Osteoblast (primary cell): ENCODE results near the gene PAXIP1. TPM values are rescaled to one million over a fixed set of nuclear protein-coding genes. Genes with fewer than 3 reads are reported as not detected.

Experiments used
- DNase-seq: peaks from one replicate; pipeline ENCODE4 v3.0.0; 2011; ENCODE audit warnings: low spot score, mixed read lengths; ENCODE audit not compliant: insufficient read length; ENCODE audit errors: missing footprints
- H2AFZ ChIP-seq: 2 replicates; pipeline ENCODE4 v1.6.0; 2011; ENCODE audit warnings: mild to moderate bottlenecking, low read length
- H3K27ac ChIP-seq: 2 replicates; pipeline ENCODE4 v1.5.1; 2011; ENCODE audit warnings: mild to moderate bottlenecking, low read depth, low read length, moderate library complexity
- H3K27me3 ChIP-seq: 2 replicates; pipeline ENCODE4 v1.6.0; 2012; ENCODE audit warnings: mild to moderate bottlenecking, control low read depth, inconsistent platforms, low read length, moderate library complexity; ENCODE audit not compliant: insufficient read depth
- H3K36me3 ChIP-seq: 2 replicates; pipeline ENCODE4 v1.5.1; 2011; ENCODE audit warnings: mild to moderate bottlenecking, low read length, control low read depth, moderate library complexity; ENCODE audit not compliant: insufficient read depth
- H3K4me1 ChIP-seq: 2 replicates; pipeline ENCODE4 v1.5.1; 2011; ENCODE audit warnings: mild to moderate bottlenecking, low read length, control low read depth, moderate library complexity; ENCODE audit not compliant: insufficient read depth
- H3K4me2 ChIP-seq: 2 replicates; pipeline ENCODE4 v1.6.0; 2011; ENCODE audit warnings: mild to moderate bottlenecking, low read length; ENCODE audit not compliant: insufficient read depth
- H3K4me3 ChIP-seq: fragments of 200-600 bp; sonication (generic); 3 replicates; pipeline ENCODE4 v1.5.1; 2012; ENCODE audit warnings: mild to moderate bottlenecking, low read length, inconsistent platforms; ENCODE audit not compliant: insufficient read depth
- H3K79me2 ChIP-seq: 2 replicates; pipeline ENCODE4 v1.6.0; 2012; ENCODE audit warnings: mild to moderate bottlenecking, low read length, control low read depth, inconsistent platforms; ENCODE audit not compliant: insufficient read depth
- H3K9me3 ChIP-seq: 2 replicates; pipeline ENCODE4 v1.5.1; 2011; ENCODE audit warnings: low read depth, low read length, control low read depth
- H4K20me1 ChIP-seq: 2 replicates; pipeline ENCODE4 v1.6.0; 2012; ENCODE audit warnings: mild to moderate bottlenecking, low read length, control low read depth; ENCODE audit not compliant: insufficient read depth
- total RNA-seq: library from RNA; depleted of rRNA; stranded (reverse); fragments of >200 nt; gene quantifications from 2 replicates; pipeline ENCODE4 v1.2.3, GENCODE V29; 2012
- TF ChIP-seq, protein P1 (sequence below): IDR thresholded peaks from 2 replicates; pipeline ENCODE4 v1.5.1; 2011; ENCODE audit warnings: mild to moderate bottlenecking, low read depth, low read length, moderate library complexity; ENCODE audit errors: extremely low read depth

The PAXIP1 gene
- total RNA-seq, 1 donor, result 10.5 TPM

DNA sequence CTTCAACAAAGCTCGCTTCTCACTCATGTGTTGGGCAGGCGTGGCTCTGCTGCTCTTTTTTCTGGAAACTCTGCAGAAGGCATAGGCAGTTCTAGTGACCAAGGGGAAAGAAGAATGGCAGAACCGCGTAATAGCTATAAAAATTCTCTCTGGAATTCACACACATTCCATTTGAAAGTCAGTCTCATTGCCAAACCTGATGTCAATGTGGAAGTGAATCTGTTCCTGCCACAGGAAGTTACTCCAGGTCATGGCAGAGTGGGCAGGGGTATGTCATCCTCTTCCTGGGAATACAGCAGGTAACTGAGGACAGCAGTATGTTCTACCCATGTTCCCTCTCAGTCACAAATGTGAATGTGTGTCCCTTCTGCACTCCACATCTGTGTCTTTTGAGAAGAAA lies 8.2 kb upstream of the PAXIP1 start:
- H3K4me3 ChIP-seq, result no peak overlapping the region
- TF ChIP-seq, protein P1, sequence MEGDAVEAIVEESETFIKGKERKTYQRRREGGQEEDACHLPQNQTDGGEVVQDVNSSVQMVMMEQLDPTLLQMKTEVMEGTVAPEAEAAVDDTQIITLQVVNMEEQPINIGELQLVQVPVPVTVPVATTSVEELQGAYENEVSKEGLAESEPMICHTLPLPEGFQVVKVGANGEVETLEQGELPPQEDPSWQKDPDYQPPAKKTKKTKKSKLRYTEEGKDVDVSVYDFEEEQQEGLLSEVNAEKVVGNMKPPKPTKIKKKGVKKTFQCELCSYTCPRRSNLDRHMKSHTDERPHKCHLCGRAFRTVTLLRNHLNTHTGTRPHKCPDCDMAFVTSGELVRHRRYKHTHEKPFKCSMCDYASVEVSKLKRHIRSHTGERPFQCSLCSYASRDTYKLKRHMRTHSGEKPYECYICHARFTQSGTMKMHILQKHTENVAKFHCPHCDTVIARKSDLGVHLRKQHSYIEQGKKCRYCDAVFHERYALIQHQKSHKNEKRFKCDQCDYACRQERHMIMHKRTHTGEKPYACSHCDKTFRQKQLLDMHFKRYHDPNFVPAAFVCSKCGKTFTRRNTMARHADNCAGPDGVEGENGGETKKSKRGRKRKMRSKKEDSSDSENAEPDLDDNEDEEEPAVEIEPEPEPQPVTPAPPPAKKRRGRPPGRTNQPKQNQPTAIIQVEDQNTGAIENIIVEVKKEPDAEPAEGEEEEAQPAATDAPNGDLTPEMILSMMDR, result no peak
- H3K79me2 ChIP-seq, result no peaks in the 10 kb centered on the region
- H4K20me1 ChIP-seq, result no peaks in the 10 kb centered on the region
- no peaks in the 10 kb centered on the region for H3K36me3 ChIP-seq
- no peak overlapping the region for H2AFZ ChIP-seq
- no peak for DNase-seq
- H3K4me1 ChIP-seq, result no peaks in the 10 kb centered on the region
- H3K4me2 ChIP-seq, result no peak overlapping the region
- no peak overlapping the region for H3K27ac ChIP-seq
- no peaks in the 10 kb centered on the region for H3K9me3 ChIP-seq
- no peaks in the 10 kb centered on the region for H3K27me3 ChIP-seq

DNA sequence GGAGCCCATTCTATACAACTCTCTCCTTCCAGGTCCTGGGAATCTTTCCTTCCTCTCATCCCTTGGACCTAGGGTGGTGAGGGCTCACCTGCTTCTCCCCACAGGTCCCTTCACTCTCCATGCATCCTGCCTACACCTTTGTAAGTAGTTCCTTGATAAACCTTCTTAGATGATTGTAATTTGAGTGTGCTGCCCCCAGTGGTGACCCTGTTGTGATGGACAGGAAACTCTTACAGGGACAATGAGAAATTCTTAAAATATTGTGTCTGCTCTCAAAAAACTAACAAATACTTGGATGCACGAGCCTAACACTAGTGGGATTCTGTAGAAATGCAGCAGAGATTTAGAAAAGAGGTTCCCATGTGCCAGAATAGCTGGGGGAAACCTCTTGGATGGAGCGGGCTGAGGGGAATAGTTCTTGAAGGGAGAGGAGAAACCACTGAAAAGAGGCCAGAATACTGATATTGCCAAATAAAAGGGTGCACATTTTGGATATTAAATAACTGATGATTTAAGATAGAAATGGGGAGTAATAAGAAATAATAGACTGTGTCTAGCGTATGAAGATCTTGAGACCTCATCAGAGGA lies 6.7 kb upstream of the PAXIP1 start:
- no peak overlapping the region for H3K27ac ChIP-seq
- DNase-seq, result no peak
- TF ChIP-seq, protein P1, result peak; percentile 51
- H3K9me3 ChIP-seq, result no peaks in the 10 kb centered on the region
- H3K79me2 ChIP-seq, result peaks cover 2% of the 10 kb centered on the region
- no peaks in the 10 kb centered on the region for H3K27me3 ChIP-seq
- no peak overlapping the region for H3K4me3 ChIP-seq
- no peak overlapping the region for H2AFZ ChIP-seq
- H4K20me1 ChIP-seq, result no peaks in the 10 kb centered on the region
- H3K4me1 ChIP-seq, result no peaks in the 10 kb centered on the region
- no peak overlapping the region for H3K4me2 ChIP-seq
- H3K36me3 ChIP-seq, result no peaks in the 10 kb centered on the region

DNA sequence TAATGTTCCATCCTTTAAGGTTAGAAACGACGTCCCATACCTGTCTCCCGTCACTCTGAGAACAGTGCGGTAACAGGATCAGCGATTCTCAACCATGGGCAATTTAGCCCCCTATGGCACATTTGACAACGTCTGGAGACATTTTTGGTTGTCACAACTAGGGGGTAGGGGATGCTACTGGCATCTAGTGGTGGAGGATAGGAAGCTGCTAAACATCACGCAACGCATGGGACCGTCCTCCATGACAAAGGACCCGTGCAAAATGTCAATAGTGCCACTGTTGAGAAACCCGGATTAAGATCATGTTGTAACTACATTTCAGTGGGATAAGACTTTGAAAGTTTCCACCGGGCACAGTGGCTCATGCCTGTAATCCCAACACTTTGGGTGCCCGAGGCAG lies 5.0 kb upstream of the PAXIP1 start:
- peaks cover 2% of the 10 kb centered on the region for H3K4me1 ChIP-seq
- no peaks in the 10 kb centered on the region for H3K9me3 ChIP-seq
- H3K4me3 ChIP-seq, result no peak overlapping the region
- TF ChIP-seq, protein P1, result peak; percentile 38
- H3K27me3 ChIP-seq, result no peaks in the 10 kb centered on the region
- no peak for DNase-seq
- H3K4me2 ChIP-seq, result no peak overlapping the region
- H3K27ac ChIP-seq, result no peak overlapping the region
- no peaks in the 10 kb centered on the region for H3K36me3 ChIP-seq
- peaks cover 12% of the 10 kb centered on the region for H3K79me2 ChIP-seq
- H2AFZ ChIP-seq, result no peak overlapping the region
- H4K20me1 ChIP-seq, result no peaks in the 10 kb centered on the region

DNA sequence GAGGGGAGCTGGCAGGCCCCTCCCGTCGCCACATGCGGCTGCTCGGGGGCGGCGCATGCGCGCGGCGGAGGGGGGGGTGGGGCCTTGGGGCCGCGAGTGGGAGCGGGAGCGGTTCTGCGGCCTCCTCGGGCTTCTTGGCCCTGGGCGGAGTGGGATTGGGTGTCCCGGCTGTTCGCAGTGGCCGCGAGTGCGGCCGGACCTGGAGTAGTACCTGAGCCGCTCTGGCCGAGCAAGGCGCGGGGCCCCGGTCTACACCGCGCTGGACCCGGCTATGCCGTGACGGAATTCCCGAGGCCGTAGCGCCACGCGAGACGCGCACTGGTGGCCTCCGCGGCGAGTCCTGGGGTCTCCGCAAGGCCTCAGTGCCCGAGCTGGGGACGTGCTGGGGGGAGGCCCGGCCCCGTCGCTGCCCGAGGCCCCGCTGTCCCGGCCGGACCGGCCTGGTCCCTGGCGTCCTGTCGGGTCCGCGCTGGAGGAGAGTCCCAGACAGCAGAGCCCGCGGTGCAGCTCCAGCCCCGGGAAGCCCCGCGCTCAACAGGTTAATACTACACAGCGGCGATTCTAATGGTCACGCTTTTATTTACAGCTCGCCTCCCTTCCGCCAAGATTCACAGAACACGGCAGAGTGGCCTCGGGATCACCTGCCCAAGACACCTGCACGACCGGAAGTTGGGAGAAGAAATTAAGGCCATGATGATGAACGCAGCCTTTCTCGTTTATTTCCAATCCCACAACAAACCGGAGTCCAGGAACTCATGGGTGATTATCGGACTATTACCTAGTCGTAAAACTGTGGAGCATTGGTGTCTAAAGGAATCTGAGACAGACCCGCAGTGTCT lies 671 bp upstream of the PAXIP1 start:
- peak; percentile 100 for DNase-seq
- peak overlapping the region; percentile 70 for H2AFZ ChIP-seq
- peaks cover 5% of the 10 kb centered on the region for H3K4me1 ChIP-seq
- peak overlapping the region; percentile 91 for H3K4me2 ChIP-seq
- TF ChIP-seq, protein P1, result no peak
- H3K4me3 ChIP-seq, result peak overlapping the region; percentile 92
- H4K20me1 ChIP-seq, result no peaks in the 10 kb centered on the region
- peaks cover 5% of the 10 kb centered on the region for H3K36me3 ChIP-seq
- no peaks in the 10 kb centered on the region for H3K9me3 ChIP-seq
- H3K79me2 ChIP-seq, result peaks cover 48% of the 10 kb centered on the region
- no peaks in the 10 kb centered on the region for H3K27me3 ChIP-seq
- H3K27ac ChIP-seq, result peak overlapping the region; percentile 83
